ENCODE measurements around the gene AGAP1.

Gene AGAP1

DNA sequence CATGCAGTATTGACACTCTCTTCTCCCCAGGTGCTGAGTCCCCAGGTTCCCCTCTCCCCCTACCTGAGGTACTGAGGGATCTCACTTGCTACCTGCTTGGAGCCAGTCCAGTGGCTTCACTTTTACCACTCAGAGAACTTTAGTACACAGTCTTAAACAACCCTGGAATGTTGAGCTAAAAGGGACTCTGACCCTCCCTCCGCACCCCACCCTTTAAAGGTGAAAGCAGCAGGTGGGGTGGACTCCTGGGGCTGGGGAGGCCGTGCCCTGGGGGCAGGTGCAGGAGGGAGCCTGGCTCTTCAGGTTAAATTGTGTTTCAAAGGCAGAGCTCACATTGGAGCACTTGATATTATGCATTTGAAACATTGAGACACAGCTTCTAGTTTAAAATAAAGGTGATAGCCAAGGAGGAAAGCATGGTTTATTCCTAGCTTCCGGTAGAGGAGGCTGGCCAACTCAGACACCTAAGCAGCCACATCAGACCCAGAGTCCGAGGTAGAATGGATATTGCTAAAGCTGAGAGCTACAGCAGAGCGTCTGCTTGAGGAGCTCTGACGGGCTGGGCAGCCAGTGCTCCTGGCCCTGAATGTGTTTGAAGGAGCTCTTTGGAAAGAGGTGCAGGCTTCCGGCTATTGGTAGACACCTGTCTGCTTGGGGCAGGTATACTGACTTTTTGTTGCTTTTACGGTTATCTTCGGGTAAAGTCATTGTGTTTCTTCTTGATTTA, 196.4 kb downstream of the AGAP1 start:
- no peak for DNase-seq (ENCODE audit: low read depth in 2 of 2)

DNA sequence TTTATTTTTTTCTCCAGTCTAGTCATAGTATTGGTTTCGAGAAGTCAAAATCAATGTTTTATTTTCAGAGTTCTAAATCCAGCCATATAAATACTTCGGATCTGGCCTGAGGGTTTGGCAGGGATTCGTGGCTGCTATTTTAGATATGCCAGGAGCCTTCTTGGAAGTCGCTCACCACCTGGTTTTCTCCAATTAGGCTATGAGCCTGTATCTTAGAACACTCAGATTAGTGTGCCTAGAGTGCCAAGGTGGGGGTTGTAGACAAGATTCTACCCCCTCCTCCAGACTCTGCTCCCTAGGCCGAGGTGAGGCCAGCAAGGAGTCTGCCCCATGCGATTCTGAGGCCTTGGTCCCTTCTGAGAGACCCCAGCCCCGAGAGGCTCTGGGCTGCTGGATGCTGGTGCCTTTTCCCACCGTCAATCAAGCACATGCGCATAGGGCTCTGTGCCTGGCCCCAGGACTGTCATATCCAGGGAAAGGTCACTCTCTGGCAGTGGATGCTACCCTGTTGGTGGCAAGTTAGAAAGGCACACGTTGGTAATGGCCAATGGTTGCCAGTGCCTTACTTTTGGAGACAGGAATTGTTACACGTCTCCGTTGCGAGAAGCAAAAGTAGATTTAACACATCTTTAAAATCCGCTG, 197.1 kb downstream of the AGAP1 start:
- DNase-seq (ENCODE audit: low read depth in 2 of 2): no peak

DNA sequence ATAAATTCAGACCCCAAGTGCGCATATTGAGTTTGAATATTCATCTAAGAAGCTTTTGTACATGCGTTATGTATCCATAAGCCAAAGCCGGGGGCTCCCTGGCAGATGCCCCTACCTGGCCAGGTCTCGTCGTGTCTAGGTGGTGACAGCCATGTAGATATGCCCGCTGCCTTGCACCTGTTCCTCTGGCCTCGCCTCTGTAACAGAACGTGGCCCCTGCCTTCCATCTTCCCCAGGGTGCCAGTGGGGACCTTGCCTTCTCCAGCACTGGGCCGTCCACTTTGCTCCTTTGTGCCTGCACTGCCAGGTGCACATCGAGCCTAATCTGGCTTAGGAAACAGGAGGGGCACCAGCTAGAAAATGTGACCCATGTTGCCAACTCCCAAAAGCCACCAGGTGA, 198.2 kb downstream of the AGAP1 start:
- no peak for DNase-seq (ENCODE audit: low read depth in 2 of 2)

DNA sequence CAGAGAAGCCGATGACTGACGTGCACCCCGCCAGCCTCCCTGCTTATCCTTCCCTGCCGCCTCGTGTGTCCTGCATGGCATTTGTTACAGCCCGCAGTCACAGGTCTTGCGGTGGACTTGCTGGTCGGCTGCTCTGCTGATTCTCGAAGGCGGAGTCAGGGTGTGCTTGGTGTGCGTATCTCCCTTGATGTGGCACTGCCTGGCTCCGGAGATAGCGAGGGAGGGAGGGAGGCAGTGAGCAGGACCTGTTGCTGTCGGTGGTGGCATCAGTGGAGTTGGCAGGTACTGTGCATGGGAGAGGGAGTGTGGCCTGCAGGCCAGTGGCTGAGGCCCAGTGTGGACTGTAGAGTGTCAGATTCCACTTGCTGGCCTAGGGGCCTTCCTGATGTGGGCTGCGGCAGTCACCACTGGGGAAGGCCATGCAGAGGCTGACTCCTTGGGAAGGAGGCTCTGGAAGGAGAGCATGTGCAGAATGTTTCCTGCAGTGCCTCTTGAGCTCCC, 198.9 kb downstream of the AGAP1 start:
- no peak for DNase-seq (ENCODE audit: low read depth in 2 of 2)

DNA sequence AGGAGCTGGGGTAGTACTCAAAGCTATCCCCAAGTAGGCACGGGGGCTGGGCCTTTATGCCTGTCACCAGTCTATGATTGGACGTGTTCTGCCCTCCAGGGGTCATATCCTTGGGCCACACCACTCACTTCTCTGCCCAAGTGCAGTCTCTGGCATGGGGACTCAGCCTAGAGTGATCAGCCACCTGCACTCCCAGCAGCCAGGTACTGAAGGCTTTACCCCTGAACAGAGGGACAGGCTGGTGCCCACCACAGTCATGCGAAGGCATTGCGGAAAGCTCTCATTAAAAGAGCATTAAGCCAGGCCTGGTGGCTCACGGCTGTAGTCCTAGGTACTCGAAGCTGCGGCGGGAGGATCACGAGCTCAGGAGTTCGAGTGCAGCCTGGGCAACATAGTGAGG, 199.4 kb downstream of the AGAP1 start:
- no peak for DNase-seq (ENCODE audit: low read depth in 2 of 2)

DNA sequence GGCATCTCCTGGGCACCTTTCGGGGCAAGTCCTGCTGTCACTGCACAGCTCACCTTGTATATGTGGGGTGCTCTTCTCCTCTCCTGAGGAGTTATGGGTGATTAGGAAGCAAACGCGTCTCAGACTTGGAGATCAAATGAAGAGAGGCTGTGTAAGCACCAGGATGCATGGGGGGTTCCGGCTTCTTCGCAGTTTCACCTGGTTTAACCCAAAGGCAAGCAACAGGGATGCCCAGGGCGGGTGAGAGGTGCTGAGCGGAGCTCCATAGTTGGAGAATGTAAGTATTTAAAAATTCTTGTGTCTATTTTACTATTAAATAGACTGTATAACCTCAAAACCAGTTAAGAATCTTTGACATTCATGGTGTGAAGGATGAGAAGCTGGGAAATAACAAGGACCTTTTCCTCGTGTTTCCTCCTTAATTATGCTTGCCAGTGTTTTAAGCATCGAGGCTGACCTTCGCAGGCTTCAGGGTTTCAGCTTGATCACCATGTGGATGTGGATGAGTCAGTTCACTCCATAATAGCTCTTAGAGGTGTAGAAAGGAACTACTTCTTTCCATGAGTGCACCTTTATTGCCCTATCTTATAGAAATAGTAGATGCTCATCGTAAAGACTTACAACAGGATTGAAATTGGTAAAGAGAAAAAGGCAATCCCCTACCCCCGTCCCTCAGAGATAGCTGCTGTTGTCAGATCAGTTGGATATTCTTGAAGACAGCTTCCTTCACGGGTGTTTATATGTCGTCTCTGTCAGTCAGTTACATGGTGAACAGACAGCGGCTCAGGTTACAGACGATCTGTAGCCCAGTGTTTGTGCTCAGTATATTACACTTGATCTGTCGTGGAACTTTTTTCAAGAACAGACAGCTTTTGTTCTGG, 201.1 kb downstream of the AGAP1 start:
- no peak for DNase-seq (ENCODE audit: low read depth in 2 of 2)

DNA sequence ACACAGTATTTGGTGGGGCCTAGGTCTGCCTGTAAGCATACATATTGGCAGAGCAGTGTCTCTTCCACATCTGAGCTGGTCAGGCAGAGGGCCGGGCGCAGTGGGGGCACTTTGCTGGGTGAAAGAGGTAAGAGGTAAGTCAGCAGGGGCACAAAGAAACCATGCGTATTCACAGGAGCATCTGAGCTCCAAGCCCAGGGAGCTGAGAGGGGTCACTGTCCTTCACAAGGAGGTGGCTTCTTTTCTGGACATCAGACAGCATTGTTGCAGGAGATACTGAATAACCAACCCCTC, 201.7 kb downstream of the AGAP1 start:
- no peak for DNase-seq (ENCODE audit: low read depth in 2 of 2)

DNA sequence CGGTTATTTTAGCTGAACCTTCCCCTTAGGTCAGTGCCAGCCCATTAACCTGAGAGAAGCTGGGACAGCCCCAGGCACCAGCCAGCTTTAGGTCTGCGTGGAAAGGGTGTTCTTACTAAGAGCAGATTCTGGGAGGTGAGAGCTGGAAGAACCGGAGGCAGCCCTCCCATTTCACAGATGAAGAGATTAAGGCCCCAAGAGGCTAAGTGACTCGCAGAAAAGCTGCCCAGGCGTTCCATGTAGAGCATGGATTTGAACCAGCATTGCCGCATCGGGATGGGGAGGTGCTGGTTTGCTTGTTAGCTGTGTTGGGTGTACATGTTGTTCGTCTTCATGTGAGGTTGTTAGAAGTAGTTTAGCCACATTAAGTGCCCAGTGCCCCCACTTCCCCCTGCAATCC, 203.2 kb downstream of the AGAP1 start:
- no peak for DNase-seq (ENCODE audit: low read depth in 2 of 2)

DNA sequence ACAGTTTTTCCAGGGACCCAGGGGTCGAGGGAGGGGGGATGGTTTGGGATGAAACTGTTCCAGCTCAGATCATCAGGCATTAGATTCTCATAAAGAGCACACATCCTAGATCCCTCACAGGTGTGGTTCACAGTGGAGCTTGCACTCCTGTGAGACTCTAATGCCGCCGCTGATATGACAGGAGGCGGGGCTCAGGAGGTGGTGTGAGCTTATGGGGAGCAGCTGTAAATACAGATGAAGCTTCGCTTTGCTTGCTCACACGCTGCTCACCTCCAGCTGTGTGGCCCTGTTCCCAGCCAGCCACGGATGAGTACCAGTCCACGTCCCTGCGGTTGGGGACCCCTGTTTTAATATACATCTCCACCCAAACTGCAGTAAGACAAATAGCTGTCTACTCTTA, 204.2 kb downstream of the AGAP1 start:
- DNase-seq (ENCODE audit: low read depth in 2 of 2): no peak

DNA sequence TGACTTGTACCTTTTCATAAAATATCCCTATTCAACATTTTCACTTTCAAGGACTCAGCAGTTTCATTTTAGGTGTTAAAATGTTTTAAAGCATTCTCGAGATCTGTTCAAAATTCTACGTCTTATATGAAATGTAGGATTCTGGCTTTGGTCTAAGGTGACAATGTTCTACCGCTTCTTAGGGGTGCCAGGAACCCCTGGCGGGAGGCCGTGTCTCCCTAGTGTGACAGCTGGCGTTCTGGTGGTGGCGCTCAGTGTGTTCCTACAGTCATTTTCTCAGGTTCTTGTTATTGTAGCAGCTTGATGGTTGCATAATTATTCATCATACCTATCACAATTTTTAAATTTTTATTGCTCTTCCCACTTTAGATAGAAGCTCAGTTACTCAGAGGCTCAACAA, 204.6 kb downstream of the AGAP1 start:
- DNase-seq (ENCODE audit: low read depth in 2 of 2): no peak

DNA sequence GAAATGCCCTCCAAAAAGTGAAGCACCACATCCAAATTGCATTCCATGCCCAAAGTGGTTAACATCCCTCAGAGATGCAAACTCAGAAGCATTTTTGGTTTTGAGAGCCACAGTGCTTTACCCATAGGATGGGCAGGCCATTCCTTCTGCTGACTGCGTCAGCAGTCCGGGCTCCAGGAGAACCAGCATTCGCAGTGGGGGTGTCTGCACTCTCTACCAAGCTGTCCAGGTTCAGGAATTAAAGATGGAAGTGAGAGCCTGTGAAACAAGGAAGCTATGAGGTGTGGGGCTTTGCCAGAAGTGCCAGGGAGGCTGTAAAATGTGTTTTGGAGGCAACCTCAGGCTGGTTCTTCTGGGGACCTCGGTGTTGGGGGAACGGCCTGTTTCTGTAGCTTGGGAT, 205.7 kb downstream of the AGAP1 start:
- no peak for DNase-seq (ENCODE audit: low read depth in 2 of 2)

DNA sequence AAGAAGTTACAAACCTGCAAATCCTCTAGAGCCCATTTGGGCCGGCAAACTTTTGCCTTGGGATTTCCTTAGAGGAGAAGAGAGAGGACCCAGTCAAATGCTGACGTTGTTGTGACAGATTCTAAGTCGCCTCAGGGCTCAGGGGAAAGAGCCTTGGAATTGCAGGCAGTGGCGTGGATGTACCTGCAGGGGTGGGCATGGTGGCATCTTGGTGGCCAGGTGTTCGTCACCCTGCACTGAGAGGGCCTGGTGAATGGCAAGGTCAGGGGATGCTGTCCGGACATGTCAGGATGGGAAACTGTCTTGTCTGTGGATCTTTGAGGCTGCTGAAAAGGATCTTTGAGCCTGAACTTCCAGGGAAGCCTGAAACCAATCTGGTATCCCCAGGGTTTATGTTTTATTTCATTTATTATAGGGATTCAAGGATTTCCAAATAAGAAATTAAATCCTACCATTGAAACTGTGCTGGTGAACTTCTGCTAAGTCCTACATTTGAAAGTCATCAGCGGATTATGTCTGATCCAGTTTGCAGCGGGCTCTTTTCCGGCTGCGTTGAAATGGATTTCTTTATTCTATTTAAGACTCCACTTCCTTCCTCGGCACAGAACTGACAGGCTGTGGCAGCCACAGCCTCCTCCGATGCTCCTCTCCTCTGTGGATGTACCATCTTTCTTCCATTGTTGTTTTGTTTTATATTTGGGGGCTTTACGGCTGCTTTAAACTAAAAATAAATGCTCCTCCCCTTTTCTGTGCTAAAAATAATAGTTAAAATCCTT, 207.6 kb downstream of the AGAP1 start:
- DNase-seq (ENCODE audit: low read depth in 2 of 2): no peak

DNA sequence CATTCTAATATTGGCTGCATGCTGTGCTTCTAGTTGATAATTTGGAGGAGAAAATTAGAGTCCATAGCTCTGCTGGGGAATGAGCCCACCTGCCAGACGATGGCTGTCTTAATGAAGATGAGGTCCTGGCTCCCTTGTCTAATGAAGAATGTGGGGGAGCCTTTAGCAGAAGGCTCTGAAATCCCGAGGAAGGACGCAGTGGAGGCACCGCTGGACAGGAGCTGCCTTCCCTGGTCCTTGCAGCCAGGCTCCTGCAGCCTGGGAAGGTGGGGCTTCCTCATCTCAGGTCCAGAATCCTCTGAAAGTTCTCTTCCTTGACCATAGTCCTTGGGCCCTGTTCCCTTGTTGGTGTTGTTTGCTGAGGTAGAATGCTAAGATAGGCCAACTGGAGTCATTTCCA, 208.3 kb downstream of the AGAP1 start:
- no peak for DNase-seq (ENCODE audit: low read depth in 2 of 2)

DNA sequence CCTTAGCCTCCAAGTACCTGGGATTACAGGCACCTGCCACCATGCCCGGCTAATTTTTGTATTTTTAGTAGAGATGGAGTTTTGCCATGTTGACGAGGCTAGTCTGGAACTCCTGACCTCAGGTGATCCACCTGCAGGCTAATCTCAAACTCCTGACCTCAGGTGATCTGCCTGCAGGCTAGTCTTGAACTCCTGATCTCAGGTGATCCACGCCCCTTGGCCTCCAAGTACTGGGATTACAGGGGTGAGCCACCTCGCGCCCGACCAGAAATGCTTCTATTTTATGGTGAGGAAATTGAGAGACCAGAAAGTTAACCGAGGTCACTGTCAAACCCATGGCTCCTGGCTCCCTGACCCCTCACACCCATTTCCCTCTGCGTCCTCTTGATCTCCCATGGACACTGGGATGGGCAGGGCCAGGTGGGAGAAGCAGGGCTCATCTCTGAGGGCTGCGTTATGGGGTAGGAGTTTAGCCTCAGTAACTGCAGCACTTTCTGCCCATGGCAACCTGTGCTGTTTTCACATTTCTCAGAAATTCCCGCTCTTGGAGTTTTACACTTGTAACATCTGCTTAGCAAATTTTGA, 210.0 kb downstream of the AGAP1 start:
- no peak for DNase-seq (ENCODE audit: low read depth in 2 of 2)

DNA sequence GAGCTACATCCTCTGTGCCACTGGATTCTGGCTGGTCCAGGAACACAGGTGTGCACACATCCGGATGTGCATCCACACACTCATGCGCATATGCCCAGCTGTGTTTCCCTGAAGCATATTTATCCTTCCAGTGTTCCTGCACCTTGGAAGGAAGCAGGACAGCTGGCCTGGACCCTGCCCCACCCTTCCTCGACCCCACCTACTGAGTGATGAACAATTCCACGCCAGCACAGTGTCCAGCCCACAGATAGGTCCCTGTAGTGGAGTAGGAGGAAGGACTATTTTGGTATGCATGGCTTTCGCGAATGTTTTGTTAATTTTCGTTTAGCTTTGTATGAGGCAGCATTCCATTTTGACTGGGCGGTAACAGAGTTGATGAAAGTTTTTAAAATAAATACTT, 211.5 kb downstream of the AGAP1 start:
- DNase-seq (ENCODE audit: low read depth in 2 of 2): no peak

DNA sequence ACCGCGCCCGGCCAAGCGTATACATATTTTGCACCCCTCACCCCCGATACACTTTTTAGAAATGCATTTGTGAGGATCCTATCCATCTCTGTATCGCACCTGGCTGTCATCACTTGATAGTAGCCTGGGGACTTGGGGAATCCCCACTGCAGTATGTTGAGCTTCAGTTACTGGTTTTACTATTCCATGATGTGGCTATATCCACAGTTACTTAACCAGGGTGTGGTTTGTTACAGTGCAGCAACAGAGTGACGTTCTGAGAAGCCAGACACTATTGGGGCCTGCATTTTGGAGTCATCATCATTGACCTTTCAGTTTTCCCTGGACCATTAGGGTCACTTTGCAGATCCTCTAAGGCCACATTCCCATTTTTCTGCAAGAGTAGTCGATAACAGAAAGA, 212.7 kb downstream of the AGAP1 start:
- DNase-seq (ENCODE audit: low read depth in 2 of 2): no peak

DNA sequence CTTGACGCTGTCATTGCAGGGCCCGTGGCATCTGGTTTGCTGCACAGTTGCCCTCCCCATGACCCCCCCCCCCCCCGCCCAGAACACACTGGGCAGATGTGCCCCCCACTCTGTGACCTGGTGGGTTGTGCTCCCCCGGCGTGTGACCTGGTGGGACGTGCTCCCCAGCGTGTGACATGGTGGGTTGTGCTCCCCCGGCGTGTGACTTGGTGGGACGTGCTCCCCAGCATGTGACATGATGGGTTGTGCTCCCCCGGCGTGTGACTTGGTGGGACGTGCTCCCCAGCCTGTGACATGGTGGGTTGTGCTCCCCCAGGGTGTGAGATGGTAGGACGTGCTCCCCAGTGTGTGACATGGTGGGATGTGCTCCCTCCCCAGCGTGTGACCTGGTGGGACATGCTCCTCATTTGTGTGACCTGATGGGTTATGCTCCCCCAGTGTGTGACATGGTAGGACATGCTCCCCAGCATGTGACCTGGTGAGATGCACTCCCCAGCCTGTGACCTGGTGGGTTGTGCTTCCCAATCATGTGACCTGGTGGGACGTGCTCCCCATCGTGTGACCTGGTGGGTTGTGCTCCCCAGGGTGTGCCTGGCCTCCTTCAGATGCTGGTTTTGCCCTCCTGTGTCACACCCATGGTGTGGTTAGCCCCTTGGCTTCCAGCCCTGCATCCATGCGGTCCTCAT, 213.7 kb downstream of the AGAP1 start:
- DNase-seq (ENCODE audit: low read depth in 2 of 2): no peak

DNA sequence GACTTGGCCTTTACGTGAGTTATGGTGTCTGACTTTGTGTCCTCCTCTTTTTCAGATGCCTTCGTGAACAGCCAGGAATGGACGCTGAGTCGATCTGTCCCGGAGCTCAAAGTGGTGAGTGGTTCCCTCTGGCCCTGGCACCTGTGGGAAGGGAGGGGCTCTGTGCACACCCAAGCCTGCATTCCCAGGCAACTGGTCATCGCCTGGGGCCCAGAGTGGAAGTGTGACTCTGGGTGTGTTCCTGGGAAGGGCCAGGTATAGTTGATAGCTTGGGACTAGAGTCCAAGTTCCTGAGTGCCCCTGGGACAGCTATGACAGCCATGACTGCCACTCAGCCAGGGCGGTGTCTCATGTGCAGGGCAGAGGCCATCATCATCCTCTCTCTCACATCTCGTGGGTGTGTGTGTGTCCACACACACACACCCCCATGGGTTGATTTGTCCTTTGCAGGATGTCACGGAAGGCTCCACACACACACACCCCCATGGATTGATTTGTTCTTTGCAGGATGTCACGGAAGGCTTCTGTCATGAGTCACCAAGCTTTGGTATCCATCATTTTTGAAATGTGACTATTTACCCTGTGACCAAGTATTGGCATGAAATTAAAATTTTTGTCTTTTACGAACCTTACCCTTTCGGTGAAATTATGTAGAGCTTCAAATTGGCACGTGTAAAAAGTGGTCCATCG, 215.4 kb downstream of the AGAP1 start:
- no peak for DNase-seq (ENCODE audit: low read depth in 2 of 2)

DNA sequence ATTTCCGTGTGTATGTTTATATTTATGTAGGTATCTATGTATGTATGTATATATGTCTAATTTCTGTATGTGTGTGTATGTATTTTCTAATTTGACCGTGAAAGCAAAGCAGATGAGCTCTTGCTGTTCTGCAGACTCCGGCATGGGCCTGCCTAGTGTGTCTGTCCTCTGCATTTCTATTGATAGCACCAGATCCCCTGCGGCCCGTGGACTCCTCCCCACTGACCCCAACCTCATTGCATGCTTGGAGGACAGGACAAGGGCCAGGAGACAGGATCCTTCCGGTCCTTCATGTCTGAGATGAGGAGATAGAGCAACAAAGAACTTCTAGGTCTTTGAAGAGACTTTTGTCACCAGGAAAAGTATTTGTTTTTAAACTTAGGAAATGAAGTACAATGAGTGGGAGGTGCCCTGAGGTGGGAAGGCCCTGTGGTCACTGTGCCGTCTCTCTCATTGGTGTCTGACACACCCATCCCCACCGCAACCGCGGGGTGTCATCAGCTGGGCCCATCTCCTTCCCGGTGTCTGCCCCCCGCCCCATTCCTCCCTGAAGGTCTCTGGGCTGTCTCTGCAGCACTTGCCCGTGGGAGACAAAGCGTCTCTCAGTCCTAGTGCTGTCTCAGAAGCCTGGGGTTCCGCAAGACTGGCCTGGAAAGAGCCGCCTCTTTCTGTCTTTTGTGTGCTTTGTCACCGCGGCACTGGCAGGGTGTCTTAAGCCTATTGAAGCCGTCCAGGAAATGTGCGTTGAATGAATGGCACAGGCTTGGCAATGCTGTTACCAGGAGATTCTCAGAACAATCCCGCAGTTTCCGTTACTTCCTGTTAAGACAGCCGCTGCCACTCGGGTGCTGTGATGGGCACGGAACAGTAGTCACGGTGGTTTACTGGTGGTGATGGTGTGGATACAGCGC, 216.4 kb downstream of the AGAP1 start:
- DNase-seq (ENCODE audit: low read depth in 2 of 2): no peak
